ENCODE measurements around the gene SHMT2.
A peak's percentile ranks its signal among the peaks of the same experiment; 100 is the strongest.

Gene SHMT2

DNA sequence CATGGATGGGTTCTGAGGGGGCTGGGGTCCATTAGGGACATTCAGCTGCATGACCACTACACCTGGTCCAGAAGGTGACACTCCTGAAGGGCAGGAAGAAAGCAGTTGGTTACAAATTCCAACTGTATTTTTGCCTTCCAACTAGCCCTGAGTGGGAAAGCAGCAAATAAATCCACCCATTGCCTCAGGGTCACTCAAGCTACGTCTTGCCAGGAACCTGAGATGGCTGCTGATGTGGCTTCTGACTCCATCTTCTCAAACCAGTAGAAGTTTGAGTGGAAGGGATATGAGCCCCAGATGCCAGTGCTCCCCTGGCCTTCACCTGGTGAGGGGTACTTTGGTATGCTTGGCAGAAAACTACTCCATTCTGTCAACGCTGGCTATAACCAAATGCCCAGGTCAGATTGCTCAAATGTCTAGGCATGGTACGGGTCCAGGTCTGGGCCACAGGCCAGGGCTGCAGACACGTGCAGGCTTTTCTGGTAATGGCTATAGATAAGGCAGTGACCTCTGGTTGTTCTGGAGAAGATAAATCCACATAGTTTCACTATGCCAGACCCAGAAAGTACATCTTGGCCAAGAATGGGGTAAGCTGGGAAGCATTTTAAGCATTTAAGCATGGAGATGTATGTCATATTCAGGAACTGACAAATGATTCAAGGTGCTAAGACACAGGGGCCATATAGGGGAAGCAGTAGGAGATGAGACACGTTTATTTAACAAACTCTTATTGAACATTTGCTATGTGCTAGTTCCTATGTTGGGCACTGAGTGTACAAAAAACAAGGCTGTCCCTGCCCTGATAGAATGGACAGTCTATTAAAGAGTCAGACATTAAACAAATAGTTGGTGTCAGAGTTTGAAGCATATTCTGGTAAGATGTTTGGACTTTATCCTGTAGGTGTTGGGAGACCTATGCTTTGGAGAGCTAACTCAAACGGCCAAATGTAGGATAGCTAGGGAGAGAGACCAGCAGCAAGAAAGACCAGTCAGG, 29.8 kb downstream of the SHMT2 start:
- Histone ChIP-seq H3K36me3 (ENCODE audit: control insufficient read depth, insufficient read depth, low read length) (peaks cover 32% of the 10 kb centered on the region), H3K4me3 (ENCODE audit: low read depth, low read length) (no peak overlapping the region), H3K27me3 (ENCODE audit: control insufficient read depth, insufficient read depth, low read length) (no peaks in the 10 kb centered on the region)

DNA sequence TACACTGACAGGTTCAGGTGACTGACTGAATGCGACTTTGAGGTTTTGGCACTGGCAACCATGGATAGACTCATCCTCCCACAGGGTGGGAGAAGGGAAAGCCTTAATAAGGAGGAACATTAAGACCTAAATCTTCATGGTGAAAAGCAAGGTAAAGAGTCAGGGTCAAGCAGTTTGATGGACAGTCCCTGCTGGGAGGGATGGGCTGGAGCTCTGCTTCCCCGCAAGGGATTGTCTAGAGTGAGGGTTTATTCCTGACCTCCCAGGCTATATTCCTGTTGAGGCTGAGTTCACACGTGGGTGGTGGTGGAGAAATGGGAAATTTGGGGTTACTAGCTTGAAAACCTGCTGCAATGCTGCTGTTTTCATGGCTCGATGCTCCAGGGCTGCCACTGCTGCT, 30.9 kb downstream of the SHMT2 start:
- Histone ChIP-seq H3K9ac (ENCODE audit: low read depth, low read length) (no peak overlapping the region), H3K27ac (ENCODE audit: low read depth, low read length) (no peak overlapping the region), H3K4me3 (ENCODE audit: low read depth, low read length) (no peak overlapping the region), H3K27me3 (ENCODE audit: control insufficient read depth, insufficient read depth, low read length) (no peaks in the 10 kb centered on the region), H3K9me3 (ENCODE audit: control insufficient read depth, insufficient read depth, low read length) (no peaks in the 10 kb centered on the region), H3K4me1 (ENCODE audit: control insufficient read depth, insufficient read depth, low read length) (peaks cover 10% of the 10 kb centered on the region), H3K36me3 (ENCODE audit: control insufficient read depth, insufficient read depth, low read length) (peaks cover 29% of the 10 kb centered on the region)

More for the DNA sequence above, 29.8 kb downstream of the SHMT2 start:
- Histone ChIP-seq H3K9ac (ENCODE audit: low read depth, low read length) (no peak overlapping the region), H3K4me1 (ENCODE audit: control insufficient read depth, insufficient read depth, low read length) (peaks cover 10% of the 10 kb centered on the region), H3K27ac (ENCODE audit: low read depth, low read length) (no peak overlapping the region), H3K9me3 (ENCODE audit: control insufficient read depth, insufficient read depth, low read length) (no peaks in the 10 kb centered on the region)

DNA sequence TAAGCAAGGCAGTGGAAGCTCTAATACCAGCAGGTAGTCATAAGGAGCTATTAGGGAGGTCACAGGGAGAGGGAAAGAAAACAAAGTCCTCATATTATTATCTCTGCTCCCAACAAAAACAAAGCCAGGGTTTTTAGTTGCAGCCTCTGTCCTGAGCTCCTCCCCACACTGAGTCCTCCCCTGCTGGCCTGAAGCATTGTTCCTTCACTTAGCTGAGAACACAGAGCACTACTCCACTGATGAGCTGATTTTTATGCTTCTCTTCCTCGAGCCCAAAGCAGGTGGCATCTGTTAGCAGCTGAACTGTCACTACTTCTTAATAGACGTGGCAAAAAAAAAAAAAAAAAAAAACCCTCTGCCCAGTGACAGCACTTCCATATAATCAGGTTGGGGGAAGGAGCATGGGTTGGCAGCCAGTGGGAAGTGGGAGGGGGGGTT, 31.9 kb downstream of the SHMT2 start:
- no peaks in the 10 kb centered on the region for H3K27me3 ChIP-seq (ENCODE audit: control insufficient read depth, insufficient read depth, low read length)
- peaks cover 10% of the 10 kb centered on the region for H3K4me1 ChIP-seq (ENCODE audit: control insufficient read depth, insufficient read depth, low read length)
- no peak overlapping the region for H3K4me3 ChIP-seq (ENCODE audit: low read depth, low read length)
- H3K36me3 ChIP-seq (ENCODE audit: control insufficient read depth, insufficient read depth, low read length): peaks cover 21% of the 10 kb centered on the region
- no peak overlapping the region for H3K9ac ChIP-seq (ENCODE audit: low read depth, low read length)
- H3K27ac ChIP-seq (ENCODE audit: low read depth, low read length): no peak overlapping the region
- H3K9me3 ChIP-seq (ENCODE audit: control insufficient read depth, insufficient read depth, low read length): no peaks in the 10 kb centered on the region

DNA sequence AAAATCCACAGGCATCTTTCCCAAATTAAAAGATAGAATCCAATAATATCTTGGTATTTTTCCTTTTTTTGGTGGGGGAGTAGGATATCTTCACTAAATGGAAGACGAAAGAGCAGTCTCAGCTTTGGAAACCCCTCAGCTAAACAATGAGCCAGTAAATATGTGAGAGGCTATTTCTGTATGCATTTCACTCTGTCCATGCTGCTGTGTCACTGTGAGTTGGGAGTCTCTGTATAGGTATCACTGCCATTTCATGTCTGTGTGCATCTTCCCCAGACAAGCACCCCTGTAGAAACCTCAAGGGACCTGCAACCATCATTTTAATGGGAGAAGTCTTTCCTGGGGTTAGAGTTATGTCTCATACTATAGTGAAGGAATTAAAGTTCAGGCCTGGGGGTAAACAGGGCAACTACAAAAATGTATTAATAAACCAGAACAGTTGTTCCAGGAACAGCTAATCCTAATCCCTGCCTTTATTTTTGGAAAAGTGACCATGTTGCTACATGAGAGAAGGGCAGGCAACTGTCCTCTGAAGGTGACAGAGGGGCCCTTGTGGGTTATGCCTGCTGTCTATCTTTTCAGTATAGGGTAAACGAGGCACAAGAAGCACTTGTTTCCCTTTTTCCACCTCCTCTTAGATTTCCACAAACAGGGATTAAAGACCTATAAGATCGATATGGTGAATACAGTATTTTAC, 32.8 kb downstream of the SHMT2 start:
- Histone ChIP-seq H3K4me1 (ENCODE audit: control insufficient read depth, insufficient read depth, low read length) (peaks cover 10% of the 10 kb centered on the region), H3K4me3 (ENCODE audit: low read depth, low read length) (no peak overlapping the region), H3K9me3 (ENCODE audit: control insufficient read depth, insufficient read depth, low read length) (no peaks in the 10 kb centered on the region), H3K36me3 (ENCODE audit: control insufficient read depth, insufficient read depth, low read length) (peaks cover 23% of the 10 kb centered on the region), H3K27ac (ENCODE audit: low read depth, low read length) (no peak overlapping the region), H3K9ac (ENCODE audit: low read depth, low read length) (no peak overlapping the region), H3K27me3 (ENCODE audit: control insufficient read depth, insufficient read depth, low read length) (no peaks in the 10 kb centered on the region)

DNA sequence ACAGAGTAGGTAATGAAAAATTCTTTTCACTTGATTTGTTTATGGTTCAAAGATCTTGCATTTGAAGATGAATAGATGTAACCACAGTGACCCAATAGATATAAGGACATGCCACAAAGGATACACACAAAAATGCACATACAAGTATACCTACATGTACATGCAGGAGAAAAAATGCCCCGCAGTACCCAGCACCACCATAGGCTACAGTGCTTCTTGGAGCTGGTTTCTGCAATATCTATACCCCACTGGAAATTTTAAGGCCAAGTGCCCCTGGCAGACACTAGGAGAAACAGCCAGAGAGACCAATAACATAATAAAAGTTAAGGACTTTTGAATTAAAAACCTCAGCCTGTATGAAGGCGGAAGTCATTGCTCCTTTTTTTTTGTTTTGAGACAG, 33.6 kb downstream of the SHMT2 start:
- Histone ChIP-seq H3K9ac (ENCODE audit: low read depth, low read length) (no peak overlapping the region), H3K27me3 (ENCODE audit: control insufficient read depth, insufficient read depth, low read length) (no peaks in the 10 kb centered on the region), H3K9me3 (ENCODE audit: control insufficient read depth, insufficient read depth, low read length) (no peaks in the 10 kb centered on the region), H3K27ac (ENCODE audit: low read depth, low read length) (peak overlapping the region; percentile 17), H3K4me1 (ENCODE audit: control insufficient read depth, insufficient read depth, low read length) (peaks cover 10% of the 10 kb centered on the region), H3K4me3 (ENCODE audit: low read depth, low read length) (no peak overlapping the region), H3K36me3 (ENCODE audit: control insufficient read depth, insufficient read depth, low read length) (peaks cover 19% of the 10 kb centered on the region)

DNA sequence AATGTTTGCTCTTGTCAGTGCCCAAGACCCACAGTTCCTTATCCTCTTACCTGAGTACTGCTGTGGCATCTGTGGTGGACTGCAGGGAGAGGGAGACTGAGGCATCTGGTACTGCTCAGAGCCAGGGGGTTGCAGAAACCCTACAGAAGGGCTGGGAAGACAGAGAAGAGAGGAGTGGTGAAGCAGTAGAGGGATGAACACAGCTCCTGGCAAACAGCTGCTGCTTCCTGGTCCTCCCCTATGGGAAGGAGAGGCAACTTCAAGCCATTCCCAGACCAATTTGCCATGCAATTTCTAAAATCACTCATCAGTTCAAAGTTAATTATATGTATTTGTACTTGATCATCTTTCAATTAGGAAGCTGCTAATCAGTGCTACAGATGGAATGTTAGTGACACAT, 37.2 kb downstream of the SHMT2 start:
- H3K9ac ChIP-seq (ENCODE audit: low read depth, low read length): no peak overlapping the region
- peaks cover 4% of the 10 kb centered on the region; the same call in 1 of the 2 replicates for H3K4me1 ChIP-seq (ENCODE audit: control insufficient read depth, insufficient read depth, low read length)
- no peak overlapping the region for H3K27ac ChIP-seq (ENCODE audit: low read depth, low read length)
- no peak overlapping the region for H3K4me3 ChIP-seq (ENCODE audit: low read depth, low read length)
- no peaks in the 10 kb centered on the region for H3K9me3 ChIP-seq (ENCODE audit: control insufficient read depth, insufficient read depth, low read length)
- H3K27me3 ChIP-seq (ENCODE audit: control insufficient read depth, insufficient read depth, low read length): no peaks in the 10 kb centered on the region
- H3K36me3 ChIP-seq (ENCODE audit: control insufficient read depth, insufficient read depth, low read length): peaks cover 34% of the 10 kb centered on the region

DNA sequence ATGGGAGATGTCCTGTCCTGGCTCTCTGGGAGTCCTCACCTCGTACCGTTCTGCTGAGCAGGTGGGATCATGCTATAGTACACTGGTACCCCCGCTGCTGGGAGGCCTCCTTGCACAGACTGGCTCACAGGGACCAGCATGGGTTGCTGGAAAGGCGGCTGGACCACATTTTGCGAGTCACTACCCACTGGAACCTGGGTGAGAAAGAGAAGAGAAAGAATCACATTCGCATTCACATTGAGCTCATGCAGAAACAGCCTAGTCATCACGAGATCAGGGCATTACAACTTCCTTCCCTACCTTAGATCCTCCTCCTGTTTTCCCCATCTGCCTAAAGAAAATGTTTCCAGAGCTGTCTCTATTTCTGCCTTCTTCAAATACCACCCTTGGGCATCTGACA, 38.8 kb downstream of the SHMT2 start:
- Histone ChIP-seq H3K4me1 (ENCODE audit: control insufficient read depth, insufficient read depth, low read length) (no peaks in the 10 kb centered on the region), H3K9ac (ENCODE audit: low read depth, low read length) (no peak overlapping the region), H3K27me3 (ENCODE audit: control insufficient read depth, insufficient read depth, low read length) (no peaks in the 10 kb centered on the region), H3K9me3 (ENCODE audit: control insufficient read depth, insufficient read depth, low read length) (no peaks in the 10 kb centered on the region), H3K4me3 (ENCODE audit: low read depth, low read length) (no peak overlapping the region), H3K27ac (ENCODE audit: low read depth, low read length) (no peak overlapping the region), H3K36me3 (ENCODE audit: control insufficient read depth, insufficient read depth, low read length) (peaks cover 34% of the 10 kb centered on the region)

DNA sequence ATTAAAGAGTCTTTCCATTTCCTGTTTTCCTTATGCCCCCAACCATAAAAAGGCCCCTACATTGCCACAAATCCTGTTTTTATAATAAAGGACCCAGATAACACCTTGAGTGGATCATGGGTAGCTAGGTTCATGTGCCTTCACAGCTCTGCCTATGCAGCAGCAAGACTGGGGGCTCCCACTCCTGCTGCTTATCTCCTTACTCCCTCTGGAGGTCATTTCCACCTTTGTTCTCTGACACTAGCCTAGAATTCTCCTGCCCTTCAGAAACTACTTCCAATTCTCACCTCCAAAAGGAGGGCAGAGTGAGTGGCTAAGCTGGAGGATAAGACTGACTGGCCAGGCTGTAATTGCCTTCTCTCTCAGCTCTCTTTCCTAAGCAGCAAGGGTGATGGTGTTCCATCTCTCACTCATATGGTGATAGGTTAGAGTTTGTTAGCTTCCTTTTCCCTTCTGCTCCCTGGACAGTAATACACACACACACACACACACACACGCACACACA, 41.5 kb downstream of the SHMT2 start:
- H3K4me3 ChIP-seq (ENCODE audit: low read depth, low read length): no peak overlapping the region
- H3K4me1 ChIP-seq (ENCODE audit: control insufficient read depth, insufficient read depth, low read length): no peaks in the 10 kb centered on the region
- H3K27ac ChIP-seq (ENCODE audit: low read depth, low read length): no peak overlapping the region

DNA sequence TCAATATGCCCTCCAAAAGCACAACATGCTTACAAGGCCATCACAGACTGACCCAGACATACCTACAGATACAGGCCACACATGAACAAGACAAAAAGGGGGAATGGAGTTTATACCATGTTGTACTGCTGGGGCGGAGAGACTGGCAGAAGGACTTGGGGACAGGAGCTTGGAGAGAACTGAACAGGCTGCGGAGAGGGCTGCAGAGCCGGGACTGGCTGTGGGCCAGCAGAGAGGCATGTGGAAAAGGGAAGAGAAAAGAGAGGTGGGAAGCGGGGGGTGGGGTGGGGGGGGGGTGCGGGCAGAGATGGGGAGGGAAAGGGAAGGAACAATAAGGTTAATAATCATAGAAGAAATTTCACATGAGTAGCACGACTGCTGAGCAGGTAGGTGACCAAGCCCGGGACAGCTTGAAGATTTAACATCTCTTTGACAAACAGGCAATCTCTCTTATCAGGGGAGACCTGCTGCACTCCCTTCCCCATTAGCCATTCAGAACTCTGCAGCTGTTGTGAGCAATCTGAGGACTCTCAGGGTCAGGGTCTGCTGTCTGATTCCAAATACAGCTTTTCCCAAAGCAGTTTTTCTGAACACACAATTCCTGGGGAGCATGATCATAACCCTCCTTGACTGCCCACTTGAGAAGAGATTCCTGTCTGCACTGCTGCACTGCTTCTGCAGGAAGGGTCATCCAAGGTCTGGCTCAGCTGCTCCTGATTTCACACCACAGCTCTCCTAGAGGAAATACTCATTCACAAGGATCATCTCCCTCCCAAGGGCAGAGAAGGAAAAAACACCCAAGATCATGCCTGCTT, 43.0 kb downstream of the SHMT2 start:
- Histone ChIP-seq H3K36me3 (ENCODE audit: control insufficient read depth, insufficient read depth, low read length) (peaks cover 33% of the 10 kb centered on the region), H3K4me3 (ENCODE audit: low read depth, low read length) (no peak overlapping the region), H3K27ac (ENCODE audit: low read depth, low read length) (no peak overlapping the region), H3K4me1 (ENCODE audit: control insufficient read depth, insufficient read depth, low read length) (no peaks in the 10 kb centered on the region), H3K9me3 (ENCODE audit: control insufficient read depth, insufficient read depth, low read length) (no peaks in the 10 kb centered on the region), H3K27me3 (ENCODE audit: control insufficient read depth, insufficient read depth, low read length) (no peaks in the 10 kb centered on the region), H3K9ac (ENCODE audit: low read depth, low read length) (no peak overlapping the region)

More for the DNA sequence above, 41.5 kb downstream of the SHMT2 start:
- Histone ChIP-seq H3K36me3 (ENCODE audit: control insufficient read depth, insufficient read depth, low read length) (peaks cover 39% of the 10 kb centered on the region), H3K9ac (ENCODE audit: low read depth, low read length) (no peak overlapping the region), H3K9me3 (ENCODE audit: control insufficient read depth, insufficient read depth, low read length) (no peaks in the 10 kb centered on the region), H3K27me3 (ENCODE audit: control insufficient read depth, insufficient read depth, low read length) (no peaks in the 10 kb centered on the region)

DNA sequence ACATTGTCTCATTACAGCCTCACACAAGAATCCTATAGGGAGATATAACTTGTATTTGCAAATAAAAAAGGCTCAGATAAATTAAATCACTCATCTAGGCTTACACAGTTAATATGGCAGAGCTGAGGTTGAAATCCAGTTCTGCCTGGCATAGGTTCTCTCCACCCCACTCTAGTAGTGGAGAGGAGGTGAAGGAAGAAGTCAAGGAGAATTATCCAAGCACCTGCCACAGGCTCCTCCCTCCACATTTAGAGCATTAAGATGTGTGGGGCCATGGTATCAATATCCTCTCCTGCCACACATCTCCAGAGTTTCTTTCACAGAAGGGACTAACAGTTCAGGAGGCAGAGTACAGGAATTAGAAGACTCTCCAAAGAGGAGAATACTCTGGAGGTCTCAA, 44.0 kb downstream of the SHMT2 start:
- H3K27ac ChIP-seq (ENCODE audit: low read depth, low read length): no peak overlapping the region
- H3K4me1 ChIP-seq (ENCODE audit: control insufficient read depth, insufficient read depth, low read length): no peaks in the 10 kb centered on the region
- no peaks in the 10 kb centered on the region for H3K27me3 ChIP-seq (ENCODE audit: control insufficient read depth, insufficient read depth, low read length)
- no peaks in the 10 kb centered on the region for H3K9me3 ChIP-seq (ENCODE audit: control insufficient read depth, insufficient read depth, low read length)
- peaks cover 35% of the 10 kb centered on the region for H3K36me3 ChIP-seq (ENCODE audit: control insufficient read depth, insufficient read depth, low read length)
- H3K9ac ChIP-seq (ENCODE audit: low read depth, low read length): no peak overlapping the region
- H3K4me3 ChIP-seq (ENCODE audit: low read depth, low read length): no peak overlapping the region
